SU-DHL-6 (cell line): Measurements from ENCODE around the gene MEIS1.

ENCODE experiments used
- H2AFZ ChIP-seq: fragments of 200-600 bp; sonication (generic); 2 replicates; pipeline ENCODE4 v1.6.1; 2014; ENCODE audit warnings: low read depth, mild to moderate bottlenecking, moderate library complexity, mixed read lengths, antibody characterized with exemption, low read length; ENCODE audit not compliant: severe bottlenecking
- H3F3A ChIP-seq: fragments of 200-600 bp; shearing (Covaris generic); 2 replicates; pipeline ENCODE4 v1.6.0; 2016; ENCODE audit warnings: antibody characterized with exemption, mild to moderate bottlenecking; ENCODE audit not compliant: insufficient read depth
- H3K27ac ChIP-seq: fragments of 200-600 bp; sonication (generic); 2 replicates; pipeline ENCODE4 v1.5.1; 2016; ENCODE audit warnings: low read depth, mild to moderate bottlenecking, low read length, moderate library complexity, mixed read lengths
- H3K27me3 ChIP-seq: fragments of 200-600 bp; sonication (generic), shearing (Covaris generic); 2 replicates; pipeline ENCODE4 v1.6.0; 2014; ENCODE audit warnings: mild to moderate bottlenecking, low read length
- H3K36me3 ChIP-seq: fragments of 200-600 bp; sonication (generic); 2 replicates; pipeline ENCODE4 v1.6.1; 2014; ENCODE audit warnings: mild to moderate bottlenecking, low read length, mixed read lengths
- H3K4me2 ChIP-seq: fragments of 300-600, 200-600 bp; shearing (Covaris generic), sonication (generic); 2 replicates; pipeline ENCODE4 v1.6.0; 2014; ENCODE audit warnings: low read length, low read depth, mild to moderate bottlenecking; ENCODE audit not compliant: poor library complexity, severe bottlenecking
- H3K4me3 ChIP-seq: fragments of 200-600 bp; sonication (generic); 2 replicates; pipeline ENCODE4 v1.5.1; 2014; ENCODE audit warnings: antibody characterized with exemption, low read length, mild to moderate bottlenecking, mixed read lengths; ENCODE audit not compliant: insufficient read depth, poor library complexity, severe bottlenecking
- H3K79me2 ChIP-seq: fragments of 200-600 bp; sonication (generic); 2 replicates; pipeline ENCODE4 v1.6.1; 2014; ENCODE audit warnings: mild to moderate bottlenecking, low read length, moderate library complexity; ENCODE audit not compliant: insufficient read depth
- H3K9ac ChIP-seq: fragments of 200-600 bp; sonication (generic); 2 replicates; pipeline ENCODE4 v1.7.0; 2014; ENCODE audit warnings: mild to moderate bottlenecking, low read length
- H3K9me2 ChIP-seq: fragments of 200-600 bp; sonication (generic); replicated peaks from 2 replicates; pipeline ENCODE4 v1.6.1; 2014; ENCODE audit warnings: low read length; ENCODE audit not compliant: insufficient read depth
- H3K9me3 ChIP-seq: fragments of 200-600 bp; sonication (generic); 2 replicates; pipeline ENCODE4 v1.6.1; 2014; ENCODE audit warnings: low read length, mixed read lengths; ENCODE audit not compliant: insufficient read depth
- H4K20me1 ChIP-seq: fragments of 200-600 bp; sonication (generic); 2 replicates; pipeline ENCODE4 v1.6.1; 2014; ENCODE audit warnings: low read depth, mild to moderate bottlenecking, antibody characterized with exemption, low read length, moderate library complexity, mixed read lengths
- CTCF ChIP-seq: fragments of 200-600 bp; sonication (generic); IDR thresholded peaks from one replicate; pipeline ENCODE4 v1.5.1; 2017; ENCODE audit warnings: antibody characterized with exemption, mild to moderate bottlenecking, low read length, moderate library complexity; ENCODE audit not compliant: insufficient read depth, poor library complexity, severe bottlenecking
- EZH2phosphoT487 ChIP-seq: fragments of 200-600 bp; sonication (generic), shearing (Covaris generic); conservative IDR thresholded peaks from 2 replicates; pipeline ENCODE4 v1.6.1; 2018; ENCODE audit warnings: mild to moderate bottlenecking, antibody characterized with exemption, low read length, moderate library complexity, mixed read lengths

The MEIS1 gene

DNA sequence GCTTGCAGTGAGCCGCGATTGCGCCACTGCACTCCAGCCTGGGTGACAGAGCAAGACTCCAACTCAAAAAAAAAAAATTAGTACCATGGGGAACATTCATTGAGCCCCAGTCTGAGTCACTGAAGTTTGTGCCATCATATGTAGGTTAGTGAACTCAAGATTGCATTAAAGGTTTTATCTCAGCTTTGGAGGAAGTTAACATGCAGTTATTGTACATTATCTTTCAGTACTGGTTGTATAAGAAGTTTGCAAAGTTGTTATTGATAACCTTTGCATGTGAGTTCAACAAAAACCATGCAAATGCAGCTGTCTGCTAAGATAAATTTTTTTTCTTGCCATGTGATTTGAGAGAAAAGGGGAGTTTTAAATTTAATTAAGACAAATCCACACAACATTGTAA is 95.7 kb downstream of the MEIS1 start:
- Histone ChIP-seq H3K79me2 (no peaks in the 10 kb centered on the region), H4K20me1 (no peaks in the 10 kb centered on the region), H3K27me3 (no peaks in the 10 kb centered on the region), H3K9me3 (no peaks in the 10 kb centered on the region), H3K27ac (no peak overlapping the region), H3K9me2 (no peaks in the 10 kb centered on the region), H3F3A (no peaks in the 10 kb centered on the region), H3K36me3 (no peaks in the 10 kb centered on the region), H3K4me2 (no peak overlapping the region), H3K9ac (no peak overlapping the region), H3K4me3 (no peak overlapping the region), H2AFZ (no peak overlapping the region)
- TF ChIP-seq CTCF (no peak), EZH2phosphoT487 (no peak)

- Histone ChIP-seq H3K27me3 (no peaks in the 10 kb centered on the region), H3K36me3 (no peaks in the 10 kb centered on the region), H2AFZ (no peak overlapping the region), H3K4me3 (no peak overlapping the region), H3K9ac (no peak overlapping the region), H3K79me2 (no peaks in the 10 kb centered on the region), H3K9me3 (no peaks in the 10 kb centered on the region), H3F3A (no peaks in the 10 kb centered on the region), H3K4me2 (no peak overlapping the region), H3K27ac (no peak overlapping the region), H3K9me2 (no peaks in the 10 kb centered on the region), H4K20me1 (no peaks in the 10 kb centered on the region)
- TF ChIP-seq CTCF (no peak), EZH2phosphoT487 (no peak)
Measured at GRCh38 chr2:66531155-66531554, 96.2 kb downstream of the MEIS1 start.

GRCh38 chr2:66531567-66531966 is 96.6 kb downstream of the MEIS1 start:
- Histone ChIP-seq H3K36me3 (no peaks in the 10 kb centered on the region), H3K9ac (no peak overlapping the region), H3K27ac (no peak overlapping the region), H3K4me3 (no peak overlapping the region), H4K20me1 (no peaks in the 10 kb centered on the region), H3F3A (no peaks in the 10 kb centered on the region), H3K9me2 (no peaks in the 10 kb centered on the region), H3K9me3 (no peaks in the 10 kb centered on the region), H3K4me2 (no peak overlapping the region), H2AFZ (no peak overlapping the region), H3K27me3 (no peaks in the 10 kb centered on the region), H3K79me2 (no peaks in the 10 kb centered on the region)
- TF ChIP-seq CTCF (no peak), EZH2phosphoT487 (no peak)
